ENCODE data around the gene PRKAG2. TPM values are rescaled to one million over a fixed set of nuclear protein-coding genes. Genes with fewer than 3 reads are reported as not detected.

Gene PRKAG2
- total and polyA plus RNA-seq, 9 donors, result 9.3 to 37.7 (median 22.6) TPM

DNA sequence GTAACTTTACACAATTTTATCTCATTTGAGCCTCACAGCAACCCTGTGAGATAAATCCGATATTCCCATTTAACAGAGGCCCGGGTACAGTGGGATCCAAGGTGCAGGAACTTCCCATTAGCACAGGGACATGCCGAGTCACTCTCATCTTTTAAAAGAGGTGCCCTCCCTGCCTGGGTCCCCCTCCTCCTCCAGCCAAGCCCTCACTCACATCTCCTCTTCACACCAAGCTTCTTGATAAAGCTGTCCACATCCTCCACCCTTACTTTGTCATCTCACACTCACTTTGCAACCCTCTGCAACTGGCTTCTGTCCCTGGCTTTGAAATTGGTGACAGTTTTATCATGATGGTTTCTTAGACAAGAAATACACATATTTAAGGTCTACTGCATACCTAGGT lies 212.6 kb downstream of the PRKAG2 start:
- 89 to 100% (median 90%) methylated on average over 3 of the region's 3 CpGs for WGBS, 3 donors
- intact Hi-C loops (cut with DNase I), result no loop called here
- Histone ChIP-seq H3K4me1 (ENCODE audit: insufficient read depth) (peaks cover 4% of the 10 kb centered on the region), H3K9me3 (no peaks in the 10 kb centered on the region), H3K27me3 (no peaks in the 10 kb centered on the region), H3K36me3 (no peaks in the 10 kb centered on the region), H3K4me3 (no peak overlapping the region), H3K27ac (no peak overlapping the region)
- DNase-seq, result no peak
- TF ChIP-seq POLR2A (IDR thresholded peaks at IDR 0.05) (no peak), EP300 (IDR thresholded peaks at IDR 0.05) (no peak)

DNA sequence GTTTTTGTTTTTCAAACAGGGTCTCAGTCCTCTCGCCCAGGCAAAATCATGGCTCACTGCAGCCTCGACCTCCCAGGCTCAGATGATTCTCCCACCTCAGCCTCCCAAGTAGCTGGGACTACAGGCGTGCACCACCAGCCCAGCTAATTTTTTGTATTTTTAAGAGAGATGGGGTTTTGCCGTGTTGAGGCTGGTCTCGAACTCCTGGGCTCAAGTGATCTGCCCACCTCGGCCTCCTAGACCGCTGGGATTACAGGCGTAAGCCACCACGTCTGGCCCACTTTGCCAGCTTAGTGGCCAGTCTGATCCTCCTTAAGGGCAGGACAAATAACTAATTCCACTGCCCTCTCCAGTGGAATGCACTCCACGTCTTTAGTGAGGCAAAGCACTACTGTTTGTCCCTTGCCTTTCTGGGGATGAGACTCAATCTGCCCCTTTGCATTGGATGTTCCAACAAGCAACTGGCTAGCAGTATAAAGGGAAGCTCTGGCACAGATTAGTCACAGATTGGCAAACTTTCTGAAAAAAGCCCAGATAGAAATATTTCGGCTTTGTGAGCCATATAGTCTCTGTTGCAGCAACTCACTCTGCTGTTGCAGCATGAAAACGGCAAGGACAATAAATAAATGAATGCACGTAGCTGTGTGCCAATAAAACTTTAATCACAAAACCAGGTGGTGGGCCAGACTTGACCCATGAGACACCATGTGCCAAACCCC lies 213.4 kb downstream of the PRKAG2 start:
- H3K27me3 ChIP-seq, result no peaks in the 10 kb centered on the region
- H3K4me3 ChIP-seq, result no peak overlapping the region
- WGBS, 3 donors, result 88 to 98% (median 91%) methylated on average over 13 of the region's 13 CpGs
- no peaks in the 10 kb centered on the region for H3K36me3 ChIP-seq
- no peaks in the 10 kb centered on the region for H3K9me3 ChIP-seq
- H3K27ac ChIP-seq, result no peak overlapping the region
- TF ChIP-seq POLR2A (IDR thresholded peaks at IDR 0.05) (no peak), EP300 (IDR thresholded peaks at IDR 0.05) (no peak)
- TF ChIP-seq, protein P1, sequence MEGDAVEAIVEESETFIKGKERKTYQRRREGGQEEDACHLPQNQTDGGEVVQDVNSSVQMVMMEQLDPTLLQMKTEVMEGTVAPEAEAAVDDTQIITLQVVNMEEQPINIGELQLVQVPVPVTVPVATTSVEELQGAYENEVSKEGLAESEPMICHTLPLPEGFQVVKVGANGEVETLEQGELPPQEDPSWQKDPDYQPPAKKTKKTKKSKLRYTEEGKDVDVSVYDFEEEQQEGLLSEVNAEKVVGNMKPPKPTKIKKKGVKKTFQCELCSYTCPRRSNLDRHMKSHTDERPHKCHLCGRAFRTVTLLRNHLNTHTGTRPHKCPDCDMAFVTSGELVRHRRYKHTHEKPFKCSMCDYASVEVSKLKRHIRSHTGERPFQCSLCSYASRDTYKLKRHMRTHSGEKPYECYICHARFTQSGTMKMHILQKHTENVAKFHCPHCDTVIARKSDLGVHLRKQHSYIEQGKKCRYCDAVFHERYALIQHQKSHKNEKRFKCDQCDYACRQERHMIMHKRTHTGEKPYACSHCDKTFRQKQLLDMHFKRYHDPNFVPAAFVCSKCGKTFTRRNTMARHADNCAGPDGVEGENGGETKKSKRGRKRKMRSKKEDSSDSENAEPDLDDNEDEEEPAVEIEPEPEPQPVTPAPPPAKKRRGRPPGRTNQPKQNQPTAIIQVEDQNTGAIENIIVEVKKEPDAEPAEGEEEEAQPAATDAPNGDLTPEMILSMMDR (IDR thresholded peaks at IDR 0.05), result no peak
- peaks cover 4% of the 10 kb centered on the region for H3K4me1 ChIP-seq (ENCODE audit: insufficient read depth)
- intact Hi-C loops (cut with DNase I), result no loop called here
- no peak for DNase-seq

DNA sequence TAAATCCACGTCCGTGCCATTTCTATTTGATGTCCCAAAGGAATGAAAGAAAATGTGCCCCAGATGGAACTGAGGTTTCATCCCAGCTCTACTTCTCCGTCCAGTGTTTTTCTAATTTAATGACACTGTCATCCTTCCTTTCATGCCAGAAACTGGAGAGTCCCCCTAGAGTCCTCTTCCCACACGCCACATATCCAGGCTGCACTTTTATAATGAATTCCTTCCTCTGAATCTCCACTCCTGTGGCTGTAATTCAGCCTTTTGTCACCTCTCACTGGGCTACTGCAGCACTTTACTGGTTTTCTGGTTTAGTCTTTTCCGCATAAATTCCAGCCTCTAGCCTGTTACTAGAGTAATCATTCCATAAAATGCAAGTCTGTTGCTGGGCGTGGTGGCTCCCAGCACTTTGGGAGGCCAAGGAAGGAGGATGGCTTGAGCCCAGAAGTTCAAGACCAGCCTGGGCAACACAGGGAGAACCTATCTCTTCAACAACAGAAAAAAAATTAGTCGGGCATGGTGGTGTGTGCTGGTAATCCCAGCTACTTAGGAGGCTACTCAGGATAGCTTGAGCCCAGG lies 214.6 kb downstream of the PRKAG2 start:
- intact Hi-C loops (cut with DNase I), result no loop called here
- no peak overlapping the region for H3K4me3 ChIP-seq
- no peak for DNase-seq
- no peaks in the 10 kb centered on the region for H3K9me3 ChIP-seq
- peaks cover 4% of the 10 kb centered on the region for H3K4me1 ChIP-seq (ENCODE audit: insufficient read depth)
- TF ChIP-seq, protein P1 (IDR thresholded peaks at IDR 0.05), result no peak
- TF ChIP-seq EP300 (IDR thresholded peaks at IDR 0.05) (no peak), POLR2A (IDR thresholded peaks at IDR 0.05) (no peak)
- no peaks in the 10 kb centered on the region for H3K27me3 ChIP-seq
- 89 to 95% (median 94%) methylated on average over 7 of the region's 7 CpGs for WGBS, 3 donors
- no peaks in the 10 kb centered on the region for H3K36me3 ChIP-seq
- no peak overlapping the region for H3K27ac ChIP-seq

DNA sequence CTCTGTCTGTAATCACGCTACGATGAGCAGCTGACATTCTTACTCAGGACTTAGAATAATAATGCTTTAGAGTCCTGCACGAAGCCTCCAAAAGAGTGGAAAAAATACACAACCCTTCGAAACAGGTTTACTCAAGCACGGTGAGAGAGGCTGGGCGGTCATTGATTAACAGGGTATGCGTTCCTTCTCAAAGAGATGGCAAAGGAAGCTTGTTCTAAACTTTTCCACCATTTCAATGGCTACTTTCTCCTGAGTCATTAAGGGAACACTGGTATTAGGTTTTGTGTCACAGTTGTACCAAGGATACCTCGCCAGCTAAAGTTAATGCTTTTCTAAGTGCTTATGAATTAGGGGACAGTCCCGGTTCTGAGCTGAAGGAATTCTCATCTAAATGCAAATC lies 215.3 kb downstream of the PRKAG2 start:
- Histone ChIP-seq H3K9me3 (no peaks in the 10 kb centered on the region), H3K27me3 (no peaks in the 10 kb centered on the region), H3K4me3 (no peak overlapping the region), H3K36me3 (no peaks in the 10 kb centered on the region), H3K4me1 (ENCODE audit: insufficient read depth) (peaks cover 4% of the 10 kb centered on the region), H3K27ac (no peak overlapping the region)
- no peak for TF ChIP-seq POLR2A (IDR thresholded peaks at IDR 0.05)
- WGBS, 3 donors, result 95 to 97% (median 96%) methylated on average over 9 of the region's 9 CpGs
- no peak for DNase-seq
- intact Hi-C loops (cut with DNase I), result no loop called here

DNA sequence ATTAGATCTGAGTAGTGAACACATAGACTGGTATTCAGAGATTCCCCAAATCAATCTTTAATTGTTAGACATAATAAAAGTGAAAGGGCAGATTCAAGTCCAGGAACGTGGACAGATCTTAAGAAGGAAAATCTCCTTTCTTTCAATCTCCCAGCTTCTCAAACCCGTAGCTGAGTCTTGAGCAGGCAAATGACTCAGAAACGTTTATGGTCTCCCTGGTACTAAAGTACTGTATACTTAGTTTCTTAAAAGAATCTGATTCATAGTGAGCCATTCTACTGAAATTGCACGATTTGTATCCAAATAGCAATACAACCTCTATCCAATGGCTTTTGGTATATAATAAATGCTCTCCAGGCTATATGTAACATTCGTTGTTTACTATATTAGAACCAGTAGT lies 216.8 kb downstream of the PRKAG2 start:
- H3K4me3 ChIP-seq, result no peak overlapping the region
- H3K27me3 ChIP-seq, result no peaks in the 10 kb centered on the region
- no peak overlapping the region for H3K27ac ChIP-seq
- DNase-seq, result no peak
- no peaks in the 10 kb centered on the region for H3K9me3 ChIP-seq
- WGBS, 3 donors, result 85 to 90% (median 88%) methylated on average over 5 of the region's 5 CpGs
- H3K4me1 ChIP-seq (ENCODE audit: insufficient read depth), result peaks cover 1% of the 10 kb centered on the region
- TF ChIP-seq POLR2A (IDR thresholded peaks at IDR 0.05) (no peak), EP300 (IDR thresholded peaks at IDR 0.05) (no peak)
- TF ChIP-seq, protein P1 (IDR thresholded peaks at IDR 0.05), result no peak
- H3K36me3 ChIP-seq, result no peaks in the 10 kb centered on the region
- intact Hi-C loops (cut with DNase I), result no loop called here
